Astrocyte of the cerebellum (primary cell): ENCODE results near the gene BAAT.
A peak's percentile ranks its signal among the peaks of the same experiment; 100 is the strongest.

ENCODE experiments used
- DNase-seq: peaks from one replicate; pipeline ENCODE4 v3.0.0-alpha.2; 2011; ENCODE audit warnings: low read depth
- H3K4me3 ChIP-seq: 2 replicates; pipeline ENCODE4 v1.5.1; 2011; ENCODE audit warnings: mild to moderate bottlenecking, low read depth, low read length, moderate library complexity
- CTCF ChIP-seq: IDR thresholded peaks from 2 replicates; pipeline ENCODE4 v1.5.1; 2012; ENCODE audit warnings: low read length, low read depth, moderate library complexity, mild to moderate bottlenecking; ENCODE audit errors: missing control alignments
- in situ Hi-C: cut with HindIII; loops from 2 replicates; pipeline ENCODE4 v1.10.0; 2017; ENCODE audit warnings: low sequenced_read_pairs

Gene BAAT

GRCh38 chr9:101312661-101313060, 72.1 kb downstream of the BAAT start:
- in situ Hi-C loops: no loop called here
- no peak overlapping the region for H3K4me3 ChIP-seq
- no peak for TF ChIP-seq CTCF
- no peak for DNase-seq

GRCh38 chr9:101311758-101312420, 72.9 kb downstream of the BAAT start:
- no peak overlapping the region for H3K4me3 ChIP-seq
- peak; percentile 34 for TF ChIP-seq CTCF
- in situ Hi-C loops: no loop called here
- peak; percentile 84 for DNase-seq

DNA sequence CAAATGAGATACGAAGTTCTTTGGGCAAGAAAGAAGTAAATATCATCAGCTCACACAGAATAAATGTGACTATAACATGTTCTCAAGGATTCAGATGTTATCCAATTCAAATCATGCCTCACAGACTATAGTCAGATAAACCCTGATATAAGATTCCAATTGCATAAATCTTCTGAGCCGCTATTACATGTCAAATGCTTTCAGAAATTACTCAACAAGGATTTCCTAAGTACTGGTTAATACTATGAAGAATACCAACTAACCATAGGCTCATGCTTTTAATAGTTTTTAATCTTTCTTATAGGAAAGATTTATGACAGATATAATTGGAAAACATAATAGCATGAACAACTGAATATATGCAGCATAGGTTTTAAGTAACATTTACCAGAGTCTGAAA, 73.6 kb downstream of the BAAT start:
- H3K4me3 ChIP-seq: no peak overlapping the region
- no peak for DNase-seq
- TF ChIP-seq CTCF: no peak
- in situ Hi-C loops: no loop called here
